Stomach (tissue), 9 donors: Measurements from ENCODE around the gene FAF2. TPM values are rescaled to one million over a fixed set of nuclear protein-coding genes. Genes with fewer than 3 reads are reported as not detected.

ENCODE experiments used
- DNase-seq, 2 donors: peaks; one replicate each; pipeline versions ENCODE4 v3.0.0 to v3.0.0-alpha.2; 2013 to 2019
- H3K27ac ChIP-seq, 5 donors: fragments of 200-600 bp in 4 of 5; sonication (generic) in 4 of 5; one replicate each; pipeline ENCODE4 v1.5.1; 2013 to 2019; ENCODE audit warnings: mild to moderate bottlenecking in 1 of 5, moderate library complexity in 1 of 5
- H3K27me3 ChIP-seq, 3 donors: fragments of 200-600 bp; sonication (generic); one replicate each; pipeline ENCODE4 v1.5.1; 2017 to 2019; ENCODE audit warnings: mixed run types in 1 of 3
- H3K36me3 ChIP-seq, 4 donors: fragments of 200-600 bp; sonication (generic); 1 replicate in 3 of 4; 2 replicates in 1 of 4; pipeline ENCODE4 v1.5.1; 2016 to 2019
- H3K4me1 ChIP-seq, 4 donors: fragments of 200-600 bp; sonication (generic); one replicate each; pipeline ENCODE4 v1.5.1; 2016 to 2019
- H3K4me3 ChIP-seq, 4 donors: fragments of 200-600 bp; sonication (generic) in 3 of 4; one replicate each; pipeline ENCODE4 v1.5.1; 2016 to 2019; ENCODE audit warnings: mild to moderate bottlenecking in 1 of 4
- H3K9me3 ChIP-seq, 4 donors: fragments of 200-600 bp; sonication (generic); one replicate each; pipeline ENCODE4 v1.5.1; 2016 to 2019
- EP300 ChIP-seq: sonication (generic); formaldehyde crosslinking; IDR thresholded peaks from one replicate; pipeline ENCODE4 v1.6.1; 2017; ENCODE audit warnings: antibody characterized with exemption
- POLR2A ChIP-seq, 4 donors: fragments of 450-650 bp; IDR thresholded peaks; one replicate each; pipeline ENCODE4 v1.6.1; 2016; ENCODE audit warnings: antibody characterized with exemption in 4 of 4, control low read depth in 2 of 4, mild to moderate bottlenecking in 1 of 4, moderate library complexity in 1 of 4
- POLR2AphosphoS5 ChIP-seq, 3 donors: sonication (generic); formaldehyde crosslinking; IDR thresholded peaks; one replicate each; pipeline ENCODE4 v1.6.1; 2016; ENCODE audit warnings: antibody characterized with exemption in 3 of 3
- WGBS, 5 donors: extraction: QIAGEN DNeasy Blood & Tissue Kit in 3 of 5; methylation state at CpG; one replicate each; pipeline versions ENCODE4 v1.1.5 to v1.1.7; 2013 to 2018; 5-methylcytosine and 5-hydroxymethylcytosine counted together
- intact Hi-C: fragments of 100-400 bp; cut with DNase I; formaldehyde crosslinking; loops from one replicate; pipeline ENCODE4 v1.15.1; 2023; ENCODE audit warnings: low total_unique reads
- polyA plus RNA-seq, 3 donors: library from polyadenylated mRNA; stranded (reverse); fragments of 200-250 nt; gene quantifications; one replicate each; pipeline ENCODE4 v1.2.3, GENCODE V29; 2013
- total RNA-seq, 5 donors: library from RNA; depleted of rRNA; stranded (reverse); fragments of >200 nt; gene quantifications; one replicate each; pipeline versions ENCODE4 v1.1.0 to v1.2.3, GENCODE V29; 2014 to 2016
- TF ChIP-seq, protein P1 (sequence below), 7 experiments: fragments of 450-650 bp in 4 of 7; fragments of 200-600 bp in 3 of 7; sonication (generic) in 3 of 7; IDR thresholded peaks; one replicate each; pipeline ENCODE4 v1.5.1; 2016 to 2019; ENCODE audit warnings: antibody characterized with exemption in 7 of 7, control low read depth in 2 of 7, mild to moderate bottlenecking in 1 of 7
- donor health status: healthy with polysubstance abuse.
- donor health status: Bipolar disorder and iron deficiency.
- donor health status: healthy.

The FAF2 gene
- total and polyA plus RNA-seq, 8 donors: 5.7 to 57.2 (median 22.6) TPM

DNA sequence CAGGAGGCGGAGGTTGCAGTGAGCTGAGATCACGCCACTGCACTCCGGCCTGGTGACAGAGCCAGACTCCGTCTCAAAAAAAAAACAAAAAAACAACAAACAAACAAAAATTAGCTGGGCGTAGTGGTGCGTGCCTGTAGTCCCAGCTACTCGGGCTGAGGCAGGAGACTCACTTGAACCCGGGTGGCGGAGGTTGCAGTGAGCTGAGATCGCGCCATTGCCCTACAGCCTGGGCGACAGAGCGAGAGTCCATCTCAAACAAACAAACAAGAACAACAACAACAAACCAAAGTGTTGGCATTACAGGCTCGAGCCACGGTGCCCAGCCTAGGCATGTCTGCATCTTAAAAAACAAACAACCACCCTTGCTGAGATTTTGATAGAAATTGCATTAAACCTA is 76.8 kb downstream of the FAF2 start:
- WGBS, 5 donors: 86 to 92% (median 89%) methylated on average over 15 of the region's 15 CpGs
- intact Hi-C loops: no loop called here
- H3K4me3 ChIP-seq: no peak overlapping the region
- H3K27me3 ChIP-seq: no peaks in the 10 kb centered on the region
- peaks cover 0 to 13% (median under 1%) of the 10 kb centered on the region in 4 donors for H3K4me1 ChIP-seq
- TF ChIP-seq POLR2AphosphoS5 (IDR thresholded peaks at IDR 0.05): no peak
- no peak for TF ChIP-seq POLR2A (IDR thresholded peaks at IDR 0.05)
- TF ChIP-seq, protein P1, sequence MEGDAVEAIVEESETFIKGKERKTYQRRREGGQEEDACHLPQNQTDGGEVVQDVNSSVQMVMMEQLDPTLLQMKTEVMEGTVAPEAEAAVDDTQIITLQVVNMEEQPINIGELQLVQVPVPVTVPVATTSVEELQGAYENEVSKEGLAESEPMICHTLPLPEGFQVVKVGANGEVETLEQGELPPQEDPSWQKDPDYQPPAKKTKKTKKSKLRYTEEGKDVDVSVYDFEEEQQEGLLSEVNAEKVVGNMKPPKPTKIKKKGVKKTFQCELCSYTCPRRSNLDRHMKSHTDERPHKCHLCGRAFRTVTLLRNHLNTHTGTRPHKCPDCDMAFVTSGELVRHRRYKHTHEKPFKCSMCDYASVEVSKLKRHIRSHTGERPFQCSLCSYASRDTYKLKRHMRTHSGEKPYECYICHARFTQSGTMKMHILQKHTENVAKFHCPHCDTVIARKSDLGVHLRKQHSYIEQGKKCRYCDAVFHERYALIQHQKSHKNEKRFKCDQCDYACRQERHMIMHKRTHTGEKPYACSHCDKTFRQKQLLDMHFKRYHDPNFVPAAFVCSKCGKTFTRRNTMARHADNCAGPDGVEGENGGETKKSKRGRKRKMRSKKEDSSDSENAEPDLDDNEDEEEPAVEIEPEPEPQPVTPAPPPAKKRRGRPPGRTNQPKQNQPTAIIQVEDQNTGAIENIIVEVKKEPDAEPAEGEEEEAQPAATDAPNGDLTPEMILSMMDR (IDR thresholded peaks at IDR 0.05): no peak
- no peak for TF ChIP-seq EP300
- DNase-seq: no peak
- no peak overlapping the region for H3K27ac ChIP-seq
- H3K9me3 ChIP-seq: no peaks in the 10 kb centered on the region
- H3K36me3 ChIP-seq: peaks cover 21 to 43% (median 34%) of the 10 kb centered on the region in 4 donors

DNA sequence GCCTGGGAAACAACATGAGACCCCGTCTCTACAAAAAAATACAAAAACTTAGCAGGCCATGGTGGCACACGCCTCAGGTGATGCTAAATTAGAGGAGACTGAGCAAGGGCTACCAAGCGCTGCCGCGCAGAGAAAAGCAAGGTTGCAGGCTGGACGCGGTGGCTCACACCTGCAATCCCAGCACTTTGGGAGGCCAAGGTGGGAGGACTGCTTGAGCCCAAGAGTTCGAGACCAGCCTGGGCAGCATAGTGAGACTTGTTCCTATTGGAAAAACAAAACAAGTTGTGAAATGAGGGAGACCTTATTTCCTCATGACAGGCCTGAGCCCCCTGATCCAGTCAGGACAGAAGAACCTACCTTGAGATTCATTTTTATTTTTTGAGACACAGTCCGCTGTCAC is 77.5 kb downstream of the FAF2 start:
- Histone ChIP-seq H3K27ac (no peak overlapping the region), H3K36me3 (peaks cover 26 to 50% (median 41%) of the 10 kb centered on the region in 4 donors), H3K9me3 (no peaks in the 10 kb centered on the region), H3K4me3 (no peak overlapping the region), H3K4me1 (peaks cover 0 to 20% (median 5%) of the 10 kb centered on the region in 4 donors), H3K27me3 (no peaks in the 10 kb centered on the region)
- no peak for DNase-seq
- intact Hi-C loops: no loop called here
- WGBS, 5 donors: 91 to 97% (median 93%) methylated on average over 9 of the region's 9 CpGs
- no peak for TF ChIP-seq POLR2AphosphoS5 (IDR thresholded peaks at IDR 0.05)
- TF ChIP-seq EP300: no peak
- TF ChIP-seq POLR2A (IDR thresholded peaks at IDR 0.05): no peak
- TF ChIP-seq, protein P1 (IDR thresholded peaks at IDR 0.05): no peak

DNA sequence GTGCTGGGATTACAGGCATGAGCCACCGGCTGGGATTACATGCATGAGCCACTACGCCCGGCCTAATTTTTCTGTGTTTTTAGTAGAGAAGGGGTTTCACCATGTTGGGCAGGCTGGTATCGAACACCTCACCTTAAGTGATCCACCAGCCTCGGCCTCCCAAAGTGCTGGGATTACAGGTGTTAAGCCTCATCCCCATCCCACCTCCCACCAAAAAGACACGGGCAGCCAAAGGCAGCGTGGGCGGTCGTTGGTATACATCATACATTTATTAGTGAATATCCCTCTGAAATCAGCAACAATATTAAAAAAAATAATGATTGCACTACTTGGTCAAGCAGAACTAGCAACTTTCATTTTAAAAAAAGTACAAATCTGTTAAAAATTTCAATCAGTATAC is 78.3 kb downstream of the FAF2 start:
- no peak for DNase-seq
- Histone ChIP-seq H3K27me3 (no peaks in the 10 kb centered on the region), H3K4me1 (peaks cover 7 to 28% (median 13%) of the 10 kb centered on the region in 4 donors), H3K36me3 (peaks cover 34 to 57% (median 49%) of the 10 kb centered on the region in 4 donors), H3K9me3 (no peaks in the 10 kb centered on the region), H3K4me3 (no peak overlapping the region), H3K27ac (no peak overlapping the region)
- 92 to 96% (median 94%) methylated on average over 9 of the region's 9 CpGs for WGBS, 5 donors
- TF ChIP-seq EP300 (no peak), POLR2AphosphoS5 (IDR thresholded peaks at IDR 0.05) (no peak)
- TF ChIP-seq, protein P1 (IDR thresholded peaks at IDR 0.05): no peak
- intact Hi-C loops: no loop called here

DNA sequence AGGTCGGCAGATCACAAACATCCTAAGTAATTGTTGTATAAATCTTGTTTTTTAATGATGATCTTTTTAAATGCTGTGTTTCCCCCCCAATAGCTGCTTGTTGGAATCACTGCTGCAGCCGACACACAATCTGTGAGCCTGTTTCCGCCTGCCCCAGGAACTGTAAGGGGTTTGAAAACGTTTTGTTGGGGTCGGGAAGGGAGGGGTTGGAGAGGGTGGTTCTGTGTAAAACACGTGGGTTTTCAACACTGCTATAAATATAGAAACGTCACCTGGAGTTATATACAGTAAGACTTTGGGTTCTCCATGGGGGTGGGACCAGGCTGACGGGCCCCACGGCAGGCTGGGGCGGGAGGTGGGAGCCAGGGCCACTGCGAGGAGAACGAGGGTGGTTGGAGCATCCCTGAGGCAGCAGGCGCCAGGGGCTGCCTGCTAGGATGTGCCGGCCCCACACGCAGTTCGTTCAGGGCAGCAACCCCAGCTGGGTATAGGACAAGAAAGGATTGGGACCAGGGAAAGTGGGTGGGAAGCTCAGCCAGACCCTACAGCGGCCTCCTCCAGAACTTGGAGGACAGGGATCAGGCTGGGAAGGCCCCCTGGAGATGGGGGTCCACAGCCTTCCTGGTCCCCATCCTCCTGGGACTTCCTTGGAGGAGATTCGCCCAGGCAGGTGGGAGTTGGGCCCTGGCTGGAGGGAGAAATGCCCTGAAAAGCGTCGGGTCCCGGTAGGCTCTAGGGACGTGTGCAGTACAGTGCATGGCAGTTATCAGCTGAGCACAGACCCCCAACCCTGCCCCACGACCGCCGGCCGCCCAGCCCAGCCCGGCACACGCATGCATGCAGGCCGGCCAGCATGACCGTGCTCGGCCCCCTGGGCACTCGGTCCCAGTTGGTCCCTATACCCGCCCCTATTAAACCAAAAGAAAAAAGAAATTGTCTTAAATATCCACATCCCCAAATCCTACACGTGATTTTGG is 79.3 kb downstream of the FAF2 start:
- TF ChIP-seq EP300: no peak
- no peak for TF ChIP-seq POLR2A (IDR thresholded peaks at IDR 0.05)
- TF ChIP-seq, protein P1 (IDR thresholded peaks at IDR 0.05): no peak
- TF ChIP-seq POLR2AphosphoS5 (IDR thresholded peaks at IDR 0.05): no peak
- peaks cover 17 to 38% (median 24%) of the 10 kb centered on the region in 4 donors for H3K4me1 ChIP-seq
- no peak overlapping the region for H3K27ac ChIP-seq
- H3K9me3 ChIP-seq: no peaks in the 10 kb centered on the region
- intact Hi-C loops: no loop called here
- DNase-seq: no peak
- no peak overlapping the region for H3K4me3 ChIP-seq
- 85 to 89% (median 87%) methylated on average over 27 to 34 of the region's 34 CpGs for WGBS, 5 donors
- no peaks in the 10 kb centered on the region for H3K27me3 ChIP-seq
- H3K36me3 ChIP-seq: peaks cover 40 to 66% (median 57%) of the 10 kb centered on the region in 4 donors
